Caki2 (cell line): ENCODE measurements around the gene ACIN1. TPM values are rescaled to one million over a fixed set of nuclear protein-coding genes. Genes with fewer than 3 reads are reported as not detected.

Experiments used
- DNase-seq: peaks from one replicate; pipeline ENCODE4 v3.0.0-alpha.2; 2015; ENCODE audit warnings: low read depth
- in situ Hi-C: cut with HindIII; loops from 2 replicates; pipeline ENCODE4 v1.10.0; 2016; ENCODE audit warnings: low sequenced_read_pairs, low pct_unique_long_range_greater_than_20kb, mixed read lengths
- total RNA-seq: library from RNA; depleted of rRNA; stranded (reverse); fragments of >200 nt; shearing (Covaris generic); gene quantifications from 2 replicates; pipeline ENCODE4 v1.2.3, GENCODE V29; 2014; ENCODE audit warnings: low replicate concordance

ACIN1 gene
- total RNA-seq, 1 experiment from 2014 or later = 49.1 TPM

- no peak for DNase-seq
- in situ Hi-C loops = no loop called here
Observed at GRCh38 chr14:23069413-23069806, 25.5 kb downstream of the ACIN1 start.

GRCh38 chr14:23068789-23069412, 26.0 kb downstream of the ACIN1 start:
- peak; percentile 86 for DNase-seq

GRCh38 chr14:23067847-23068788, 26.8 kb downstream of the ACIN1 start:
- in situ Hi-C loops = no loop called here
- no peak for DNase-seq

More at GRCh38 chr14:23068789-23069412, 26.0 kb downstream of the ACIN1 start:
- in situ Hi-C loops = no loop called here

GRCh38 chr14:23066855-23067744, 27.8 kb downstream of the ACIN1 start:
- DNase-seq = no peak
- in situ Hi-C loops = no loop called here

- DNase-seq = no peak
- in situ Hi-C loops = no loop called here
Observed at GRCh38 chr14:23066368-23066767, 28.6 kb downstream of the ACIN1 start.

- in situ Hi-C loops = no loop called here
- DNase-seq = no peak
Observed at GRCh38 chr14:23063601-23064000, 31.3 kb downstream of the ACIN1 start.

- in situ Hi-C loops = no loop called here
- DNase-seq = peak; percentile 82
Observed at GRCh38 chr14:23062002-23062401, 32.9 kb downstream of the ACIN1 start.

- in situ Hi-C loops = no loop called here
- no peak for DNase-seq
Observed at GRCh38 chr14:23060536-23061260, 34.2 kb downstream of the ACIN1 start.

- in situ Hi-C loops = no loop called here
- no peak for DNase-seq
Observed at GRCh38 chr14:23058654-23059504, 36.1 kb downstream of the ACIN1 start.

- in situ Hi-C loops = no loop called here
- peak; percentile 80 for DNase-seq
Observed at GRCh38 chr14:23057757-23058653, 36.9 kb downstream of the ACIN1 start.

- DNase-seq = peak; percentile 70
- in situ Hi-C loops = no loop called here
Observed at GRCh38 chr14:23056956-23057756, 37.8 kb downstream of the ACIN1 start, which contains the start of gene CDH24. TSS of gene CDH24 (minus strand) at chr14:23057520. CDS start at chr14:23055733, 1,787 bp downstream.

GRCh38 chr14:23056145-23056955, 38.6 kb downstream of the ACIN1 start:
- DNase-seq = peak; percentile 72
- in situ Hi-C loops = no loop called here

- no peak for DNase-seq
- in situ Hi-C loops = no loop called here
Observed at GRCh38 chr14:23055621-23056144, 39.3 kb downstream of the ACIN1 start.

GRCh38 chr14:23055147-23055550, 39.8 kb downstream of the ACIN1 start:
- no peak for DNase-seq
- in situ Hi-C loops = no loop called here
